ENCODE measurements around the gene SUPT6H. TPM values are rescaled to one million over a fixed set of nuclear protein-coding genes. Genes with fewer than 3 reads are reported as not detected.
A peak's percentile ranks its signal among the peaks of the same experiment; 100 is the strongest.

SUPT6H gene
- total and polyA plus RNA-seq, 9 of the 15 experiments (the other 6 are each of a cell fraction or from before 2014, with no cell fraction given), result 1.7 to 77.7 (median 49.2) TPM

- 0 out of 2 replicates have a peak, but pooled peaks have one; percentile 69 for TF ChIP-seq PREB (CRISPR knock-in tag; IDR thresholded peaks at IDR 0.05)
- no peak for TF ChIP-seq ETV1 (tag; conservative IDR thresholded peaks at IDR 0.05; ENCODE audit: low read depth)
- TF ChIP-seq JUN (IDR thresholded peaks at IDR 0.05; ENCODE audit: borderline replicate concordance, low read depth, low read length), result peak; percentile 90
- TF ChIP-seq JUN (CRISPR knock-in tag; IDR thresholded peaks at IDR 0.05; ENCODE audit: borderline replicate concordance), result no peak
- no peak for TF ChIP-seq RBM34 (IDR thresholded peaks at IDR 0.05; ENCODE audit: borderline replicate concordance, insufficient read depth, low read length)
- peak; percentile 35 for TF ChIP-seq POLR2A (conservative IDR thresholded peaks at IDR 0.05)
- TF ChIP-seq MAZ (CRISPR knock-in tag; conservative IDR thresholded peaks at IDR 0.05 in 1 of 2, IDR thresholded peaks at IDR 0.05 in 1 of 2), result peak; percentile 64 to 87; a peak in 3 of 4 replicates
- TF ChIP-seq ZBTB17 (CRISPR knock-in tag; IDR thresholded peaks at IDR 0.05), result 0 out of 2 replicates have a peak, but pooled peaks have one; percentile 34
- 0 out of 2 replicates have a peak, but pooled peaks have one; percentile 30 for TF ChIP-seq HINFP (tag; conservative IDR thresholded peaks at IDR 0.05; ENCODE audit: low read depth)
- TF ChIP-seq NR1H2 (CRISPR knock-in tag; IDR thresholded peaks at IDR 0.05), result no peak
- TF ChIP-seq ZNF592 (IDR thresholded peaks at IDR 0.05), result peak; percentile 88
- TF ChIP-seq TOE1 (IDR thresholded peaks at IDR 0.05; ENCODE audit: borderline replicate concordance), result peak; percentile 45; the same call in 1 of the 2 replicates
- TF ChIP-seq TOE1 (CRISPR knock-in tag; IDR thresholded peaks at IDR 0.05; ENCODE audit: borderline replicate concordance, low read depth), result no peak
- peak; percentile 29 to 85; a peak in 2 of 4 replicates for TF ChIP-seq UBTF (IDR thresholded peaks at IDR 0.05; ENCODE audit: borderline replicate concordance in 1 of 2, low read depth in 2 of 2, low read length in 2 of 2)
These were observed 73.3 kb downstream of the SUPT6H start (continued) for GRCh38 chr17:28735242-28735722.

All from K562 (cell line).